Measurements from ENCODE around the gene KIF1A. TPM values are rescaled to one million over a fixed set of nuclear protein-coding genes. Genes with fewer than 3 reads are reported as not detected.

Gene KIF1A
- total RNA-seq, 1 donor from 2014 or later = 69.2 TPM

- no peak for DNase-seq (ENCODE audit: low read depth)
- TF ChIP-seq, protein P1, sequence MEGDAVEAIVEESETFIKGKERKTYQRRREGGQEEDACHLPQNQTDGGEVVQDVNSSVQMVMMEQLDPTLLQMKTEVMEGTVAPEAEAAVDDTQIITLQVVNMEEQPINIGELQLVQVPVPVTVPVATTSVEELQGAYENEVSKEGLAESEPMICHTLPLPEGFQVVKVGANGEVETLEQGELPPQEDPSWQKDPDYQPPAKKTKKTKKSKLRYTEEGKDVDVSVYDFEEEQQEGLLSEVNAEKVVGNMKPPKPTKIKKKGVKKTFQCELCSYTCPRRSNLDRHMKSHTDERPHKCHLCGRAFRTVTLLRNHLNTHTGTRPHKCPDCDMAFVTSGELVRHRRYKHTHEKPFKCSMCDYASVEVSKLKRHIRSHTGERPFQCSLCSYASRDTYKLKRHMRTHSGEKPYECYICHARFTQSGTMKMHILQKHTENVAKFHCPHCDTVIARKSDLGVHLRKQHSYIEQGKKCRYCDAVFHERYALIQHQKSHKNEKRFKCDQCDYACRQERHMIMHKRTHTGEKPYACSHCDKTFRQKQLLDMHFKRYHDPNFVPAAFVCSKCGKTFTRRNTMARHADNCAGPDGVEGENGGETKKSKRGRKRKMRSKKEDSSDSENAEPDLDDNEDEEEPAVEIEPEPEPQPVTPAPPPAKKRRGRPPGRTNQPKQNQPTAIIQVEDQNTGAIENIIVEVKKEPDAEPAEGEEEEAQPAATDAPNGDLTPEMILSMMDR (conservative IDR thresholded peaks at IDR 0.05; ENCODE audit: low read depth, low read length) = no peak
- H3K4me3 ChIP-seq (ENCODE audit: low read depth, low read length) = no peak overlapping the region
Observed at GRCh38 chr2:240757086-240757614, 62.9 kb downstream of the KIF1A start.

DNA sequence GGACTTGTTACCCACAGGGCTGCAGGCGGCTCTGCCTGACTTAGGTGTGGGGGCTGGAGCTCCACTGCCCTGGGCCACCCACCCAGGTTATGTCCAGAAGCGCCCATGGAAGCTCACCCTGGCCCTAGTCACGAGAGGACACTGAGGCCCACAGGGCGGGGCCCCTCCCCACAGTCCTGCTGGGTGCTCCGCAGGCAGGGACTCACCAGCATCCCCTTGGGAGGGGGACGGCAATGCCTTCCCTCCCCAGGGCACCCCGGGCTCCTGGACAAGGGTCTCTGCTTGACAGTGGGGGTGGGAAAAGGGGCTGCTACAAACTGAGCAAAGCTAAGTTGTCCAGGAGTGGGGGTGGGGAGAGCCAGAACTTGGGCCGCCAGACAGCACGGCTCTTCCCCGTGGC, 67.8 kb downstream of the KIF1A start:
- TF ChIP-seq, protein P1 (conservative IDR thresholded peaks at IDR 0.05; ENCODE audit: low read depth, low read length) = no peak
- H3K4me3 ChIP-seq (ENCODE audit: low read depth, low read length) = no peak overlapping the region
- DNase-seq (ENCODE audit: low read depth) = no peak

- H3K4me3 ChIP-seq (ENCODE audit: low read depth, low read length) = no peak overlapping the region
- no peak for DNase-seq (ENCODE audit: low read depth)
- TF ChIP-seq, protein P1 (conservative IDR thresholded peaks at IDR 0.05; ENCODE audit: low read depth, low read length) = no peak
Observed at GRCh38 chr2:240750409-240750808, 69.6 kb downstream of the KIF1A start.

DNA sequence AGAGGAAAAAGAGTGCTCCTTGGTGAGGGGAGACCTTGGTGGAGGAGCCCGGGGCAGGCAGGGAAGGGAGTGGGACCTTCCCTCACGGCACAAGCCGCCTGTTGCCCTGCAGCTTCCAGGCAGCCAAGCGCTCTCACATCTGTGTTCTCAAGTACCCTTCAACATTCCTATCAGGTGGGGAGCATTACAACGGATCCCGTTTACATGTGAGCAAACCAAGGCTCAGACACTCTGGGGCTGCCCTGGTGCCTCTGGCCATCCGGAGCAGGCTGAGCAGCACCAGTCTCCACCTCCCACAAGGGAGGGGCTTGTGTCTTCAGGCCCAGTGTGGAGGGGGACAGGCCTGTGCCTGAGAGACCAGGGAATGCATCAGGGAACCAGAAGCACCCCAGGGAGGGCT, 70.5 kb downstream of the KIF1A start:
- no peak for DNase-seq (ENCODE audit: low read depth)
- TF ChIP-seq, protein P1 (conservative IDR thresholded peaks at IDR 0.05; ENCODE audit: low read depth, low read length) = no peak
- no peak overlapping the region for H3K4me3 ChIP-seq (ENCODE audit: low read depth, low read length)

DNA sequence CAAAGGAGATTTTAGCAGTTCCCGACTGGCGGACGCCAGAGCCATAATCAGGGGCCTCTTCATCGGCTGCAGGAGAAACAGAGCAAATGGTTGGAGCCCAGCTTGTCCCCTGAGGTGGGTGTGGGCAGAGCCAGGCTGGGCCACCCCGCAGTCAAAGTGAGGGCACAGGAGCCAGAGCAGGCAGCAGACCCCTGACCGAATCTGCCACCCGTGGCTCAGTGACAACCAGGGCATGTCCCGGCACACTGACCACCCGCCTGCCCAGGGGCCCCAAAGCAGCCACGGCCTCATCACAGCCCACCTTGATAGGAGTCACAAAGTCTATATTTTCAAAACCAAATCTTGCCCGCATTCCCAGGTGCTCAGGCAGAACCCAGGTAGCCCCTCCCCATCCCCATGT, 72.8 kb downstream of the KIF1A start:
- no peak overlapping the region for H3K4me3 ChIP-seq (ENCODE audit: low read depth, low read length)
- no peak for DNase-seq (ENCODE audit: low read depth)
- TF ChIP-seq, protein P1 (conservative IDR thresholded peaks at IDR 0.05; ENCODE audit: low read depth, low read length) = no peak

- TF ChIP-seq, protein P1 (conservative IDR thresholded peaks at IDR 0.05; ENCODE audit: low read depth, low read length) = no peak
- no peak for DNase-seq (ENCODE audit: low read depth)
- no peak overlapping the region for H3K4me3 ChIP-seq (ENCODE audit: low read depth, low read length)
Observed at GRCh38 chr2:240746671-240747070, 73.3 kb downstream of the KIF1A start.

GRCh38 chr2:240745962-240746361, 74.1 kb downstream of the KIF1A start:
- TF ChIP-seq, protein P1 (conservative IDR thresholded peaks at IDR 0.05; ENCODE audit: low read depth, low read length) = no peak
- no peak overlapping the region for H3K4me3 ChIP-seq (ENCODE audit: low read depth, low read length)
- no peak for DNase-seq (ENCODE audit: low read depth)

Measured in epithelial cell of proximal tubule (primary cell).